CD14-positive monocyte (primary cell): Measurements from ENCODE around the gene TMEM184C. TPM values are rescaled to one million over a fixed set of nuclear protein-coding genes. Genes with fewer than 3 reads are reported as not detected.

Experiments
- DNase-seq, 3 donors: peaks; one replicate each; pipeline ENCODE4 v3.0.0-alpha.2; 2011 to 2022
- H2AFZ ChIP-seq: 2 replicates; pipeline ENCODE4 v1.6.0; 2012; ENCODE audit warnings: mild to moderate bottlenecking, low read depth, low read length, inconsistent platforms; ENCODE audit not compliant: insufficient read depth, poor library complexity, severe bottlenecking
- H3K27ac ChIP-seq, 2 donors: 1 replicate in 1 of 2; 2 replicates in 1 of 2; pipeline ENCODE4 v1.5.1; 2012 to 2013; ENCODE audit warnings: low read length in 2 of 2, control low read depth in 1 of 2, inconsistent platforms in 1 of 2, low read depth in 1 of 2, mild to moderate bottlenecking in 1 of 2
- H3K27me3 ChIP-seq, 2 donors: one replicate each; pipeline versions ENCODE4 v1.6.0 to v1.6.1; 2011 to 2013; ENCODE audit warnings: low read length in 2 of 2; ENCODE audit not compliant: control insufficient read depth in 2 of 2, insufficient read depth in 2 of 2
- H3K36me3 ChIP-seq, 2 donors: replicated peaks in 1 of 2; 1 replicate in 1 of 2; 2 replicates in 1 of 2; pipeline versions ENCODE4 v1.5.1 to v1.6.1; 2012 to 2013; ENCODE audit warnings: low read length in 2 of 2, control low read depth in 1 of 2, inconsistent platforms in 1 of 2, mild to moderate bottlenecking in 1 of 2; ENCODE audit not compliant: insufficient read depth in 2 of 2, control insufficient read depth in 1 of 2
- H3K4me1 ChIP-seq, 2 donors: 1 replicate in 1 of 2; 2 replicates in 1 of 2; pipeline versions ENCODE4 v1.5.1 to v1.6.1; 2012 to 2013; ENCODE audit warnings: low read length in 2 of 2, control low read depth in 1 of 2, inconsistent platforms in 1 of 2, mild to moderate bottlenecking in 1 of 2, moderate library complexity in 1 of 2; ENCODE audit not compliant: insufficient read depth in 2 of 2, control insufficient read depth in 1 of 2
- H3K4me2 ChIP-seq: replicated peaks from 2 replicates; pipeline ENCODE3; 2012; ENCODE audit warnings: low read length, moderate library complexity, mild to moderate bottlenecking; ENCODE audit not compliant: poor library complexity, severe bottlenecking; ENCODE audit errors: extremely low read depth
- H3K4me3 ChIP-seq, 3 experiments: fragments of 200-600 bp in 1 of 3; sonication (generic) in 1 of 3; replicated peaks in 1 of 3; 1 replicate in 2 of 3; 2 replicates in 1 of 3; pipeline ENCODE4 v1.5.1; 2011 to 2013; ENCODE audit warnings: low read length in 3 of 3, mild to moderate bottlenecking in 3 of 3, control low read depth in 2 of 3, low read depth in 2 of 3, inconsistent platforms in 1 of 3, moderate library complexity in 1 of 3
- H3K79me2 ChIP-seq: 2 replicates; pipeline ENCODE4 v1.6.0; 2012; ENCODE audit warnings: mild to moderate bottlenecking, control low read depth, inconsistent platforms, low read length, moderate library complexity; ENCODE audit not compliant: insufficient read depth
- H3K9ac ChIP-seq: 2 replicates; pipeline ENCODE4 v1.6.0; 2017; ENCODE audit warnings: low read length, mild to moderate bottlenecking; ENCODE audit not compliant: insufficient read depth, poor library complexity, severe bottlenecking
- H3K9me3 ChIP-seq, 2 donors: replicated peaks in 1 of 2; 1 replicate in 1 of 2; 2 replicates in 1 of 2; pipeline versions ENCODE4 v1.5.1 to v1.6.1; 2012 to 2013; ENCODE audit warnings: low read length in 2 of 2, control low read depth in 1 of 2; ENCODE audit not compliant: control insufficient read depth in 1 of 2, insufficient read depth in 1 of 2
- H4K20me1 ChIP-seq: 2 replicates; pipeline ENCODE4 v1.6.0; 2012; ENCODE audit warnings: mild to moderate bottlenecking, low read length, control low read depth, moderate library complexity; ENCODE audit not compliant: insufficient read depth
- H3K27ac Mint-ChIP-seq, 7 donors: one replicate each; pipeline ENCODE4 v1.8.0; 2020; ENCODE audit warnings: mild to moderate bottlenecking in 7 of 7, mixed read lengths in 7 of 7, moderate library complexity in 6 of 7, inconsistent platforms in 2 of 7
- H3K27me3 Mint-ChIP-seq, 3 donors: one replicate each; pipeline ENCODE4 v1.8.0; 2021 to 2022; ENCODE audit warnings: low read depth in 3 of 3, mild to moderate bottlenecking in 3 of 3, mixed read lengths in 3 of 3, moderate library complexity in 3 of 3, inconsistent platforms in 1 of 3
- H3K36me3 Mint-ChIP-seq, 2 donors: one replicate each; pipeline ENCODE4 v1.8.0; 2020; ENCODE audit warnings: mixed read lengths in 2 of 2, inconsistent platforms in 1 of 2, mild to moderate bottlenecking in 1 of 2
- H3K4me1 Mint-ChIP-seq: one replicate; pipeline ENCODE4 v1.8.0; 2020; ENCODE audit warnings: mild to moderate bottlenecking, mixed read lengths
- H3K4me3 Mint-ChIP-seq, 2 donors: one replicate each; pipeline ENCODE4 v1.8.0; 2020; ENCODE audit warnings: mild to moderate bottlenecking in 2 of 2, mixed read lengths in 2 of 2, moderate library complexity in 1 of 2
- H3K9me3 Mint-ChIP-seq, 7 donors: one replicate each; pipeline ENCODE4 v1.8.0; 2020 to 2022; ENCODE audit warnings: mixed read lengths in 7 of 7, mild to moderate bottlenecking in 6 of 7, moderate library complexity in 6 of 7, inconsistent platforms in 2 of 7
- CTCF ChIP-seq: fragments of 200-600 bp; IDR thresholded peaks from one replicate; pipeline ENCODE4 v1.8.0; 2022; ENCODE audit warnings: antibody characterized with exemption, mild to moderate bottlenecking
- WGBS: methylation state at CpG from one replicate; pipeline ENCODE4 v1.1.5; 2013; ENCODE audit warnings: missing lambda C conversion rate; ENCODE audit not compliant: insufficient coverage; 5-methylcytosine and 5-hydroxymethylcytosine counted together
- intact Hi-C, 2 donors: fragments of 100-400 bp; cut with micrococcal nuclease; formaldehyde crosslinking; loops; one replicate each; pipeline versions ENCODE4 v1.15.0 to v1.15.1; 2023
- polyA plus RNA-seq, 3 donors: library from polyadenylated mRNA; depleted of rRNA in 1 of 3; unstranded in 2 of 3; stranded (reverse) in 1 of 3; fragments of 300-500 nt in 2 of 3; fragments of >200 nt in 1 of 3; fragmentation: Illumina TruSeq in 2 of 3; gene quantifications; 1 replicate in 2 of 3; 2 replicates in 1 of 3; pipeline ENCODE4 v1.2.3, GENCODE V29; 2012 to 2021

Gene TMEM184C
- polyA plus RNA-seq, 3 donors, result 7.5 to 36.4 (median 20.7) TPM

GRCh38 chr4:147638365-147638764, 21.2 kb downstream of the TMEM184C start:
- Mint-ChIP-seq H3K27me3 (no peaks in the 10 kb centered on the region), H3K4me1 (no peaks in the 10 kb centered on the region), H3K36me3 (peaks cover 72 to 88% of the 10 kb centered on the region in 2 donors), H3K27ac (no peak overlapping the region), H3K4me3 (no peak overlapping the region), H3K9me3 (no peaks in the 10 kb centered on the region)
- intact Hi-C loops, result no loop called here
- Histone ChIP-seq H3K4me3 (no peak overlapping the region), H2AFZ (no peak overlapping the region), H3K27ac (no peak overlapping the region), H4K20me1 (no peaks in the 10 kb centered on the region), H3K9me3 (no peaks in the 10 kb centered on the region), H3K9ac (no peak overlapping the region), H3K4me1 (no peaks in the 10 kb centered on the region), H3K27me3 (no peaks in the 10 kb centered on the region), H3K4me2 (no peak overlapping the region), H3K79me2 (no peaks in the 10 kb centered on the region), H3K36me3 (peaks cover 55 to 89% of the 10 kb centered on the region in 2 donors)
- TF ChIP-seq CTCF, result no peak
- DNase-seq, result no peak
- WGBS, result no CpG with 5 or more reads among the region's 1 CpG

- Histone ChIP-seq H3K79me2 (no peaks in the 10 kb centered on the region), H3K27ac (no peak overlapping the region), H3K4me1 (no peaks in the 10 kb centered on the region), H3K9me3 (no peaks in the 10 kb centered on the region), H3K4me3 (no peak overlapping the region), H3K9ac (no peak overlapping the region), H3K4me2 (no peak overlapping the region), H3K36me3 (peaks cover 50 to 89% of the 10 kb centered on the region in 2 donors), H2AFZ (no peak overlapping the region), H3K27me3 (no peaks in the 10 kb centered on the region), H4K20me1 (no peaks in the 10 kb centered on the region)
- no peaks in the 10 kb centered on the region for H3K9me3 Mint-ChIP-seq
- no peak for TF ChIP-seq CTCF
- no CpG with 5 or more reads among the region's 2 CpGs for WGBS
- H3K27me3 Mint-ChIP-seq, result no peaks in the 10 kb centered on the region
- H3K4me3 Mint-ChIP-seq, result no peak overlapping the region
- H3K4me1 Mint-ChIP-seq, result no peaks in the 10 kb centered on the region
- intact Hi-C loops, result no loop called here
- no peak for DNase-seq
- H3K36me3 Mint-ChIP-seq, result peaks cover 67 to 82% of the 10 kb centered on the region in 2 donors
- peak overlapping the region in 1 of 7 donors; percentile 10 for H3K27ac Mint-ChIP-seq
Observed at GRCh38 chr4:147638942-147639341, 21.7 kb downstream of the TMEM184C start.
